PFSK-1 (cell line): ENCODE data around the gene B3GNT9.

Source experiments
- FOXP2 ChIP-seq: optimal IDR thresholded peaks from 2 replicates; pipeline ENCODE3; 2011; ENCODE audit warnings: borderline replicate concordance, control low read depth, inconsistent platforms; ENCODE audit not compliant: insufficient read depth; ENCODE audit errors: extremely low read length, extremely low read depth
- POLR2AphosphoS5 ChIP-seq: IDR thresholded peaks from 2 replicates; pipeline ENCODE4 v1.6.1; 2012; ENCODE audit warnings: low read depth, mild to moderate bottlenecking, control low read depth, low read length, moderate library complexity
- SIN3A ChIP-seq: IDR thresholded peaks from 2 replicates; pipeline ENCODE4 v1.6.1; 2012; ENCODE audit warnings: mild to moderate bottlenecking, low read length, moderate library complexity, borderline replicate concordance; ENCODE audit not compliant: insufficient read depth
- TAF1 ChIP-seq: IDR thresholded peaks from 2 replicates; pipeline ENCODE4 v1.6.1; 2012; ENCODE audit warnings: low read length, control low read depth, borderline replicate concordance; ENCODE audit not compliant: insufficient read depth
- TF ChIP-seq, protein P1 (sequence below), 2 experiments: IDR thresholded peaks; 2 replicates each; pipeline versions ENCODE4 v1.6.1 to v1.8.0; 2011 to 2012; ENCODE audit warnings: low read depth in 2 of 2, low read length in 2 of 2, control low read depth in 1 of 2, inconsistent platforms in 1 of 2, mild to moderate bottlenecking in 1 of 2, moderate library complexity in 1 of 2; ENCODE audit not compliant: insufficient read depth in 1 of 2

The B3GNT9 gene

DNA sequence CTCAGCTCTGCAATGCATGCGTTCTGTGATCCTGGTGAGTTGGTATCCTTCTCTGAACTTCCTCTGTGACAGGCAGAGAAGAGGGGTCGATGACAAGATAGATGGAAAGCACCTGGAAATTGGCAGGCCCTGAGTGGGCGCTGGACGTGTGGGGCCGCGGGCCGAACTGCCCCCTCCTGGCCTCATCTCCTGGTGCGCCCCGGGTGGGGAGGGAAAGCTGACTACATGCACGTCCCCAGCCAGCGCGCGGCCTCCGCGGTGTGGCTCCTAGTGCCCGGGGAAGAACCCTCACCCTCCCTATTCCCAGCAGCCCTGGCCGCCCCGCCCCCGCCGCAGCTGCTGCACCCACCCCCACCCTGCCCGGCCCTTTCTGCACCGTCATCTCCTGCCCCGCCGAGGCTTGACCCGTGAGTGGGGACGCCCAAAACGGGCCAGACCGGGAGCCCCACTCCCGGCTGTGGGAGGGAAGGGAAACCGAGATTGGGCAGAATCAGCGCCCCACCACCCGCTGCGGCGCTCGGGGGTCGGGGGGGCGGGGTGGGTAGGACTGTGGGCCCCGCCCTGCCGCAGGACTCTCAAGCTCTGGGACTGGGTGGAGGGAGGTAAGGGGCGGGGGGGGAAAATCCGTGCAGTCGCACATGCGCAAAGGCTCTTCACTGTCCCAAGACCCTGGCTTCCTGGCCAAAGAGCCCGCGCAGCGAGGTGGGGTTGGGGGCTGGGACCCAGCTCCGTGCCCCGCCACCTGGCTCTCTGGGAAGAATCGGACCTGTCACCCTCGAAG is 19.6 kb upstream of the B3GNT9 start, which contains the start of gene NOL3:
NOL3 (plus strand) TSS at position 371 of the 781 bp plus-strand sequence.
- TF ChIP-seq SIN3A = no peak
- TF ChIP-seq TAF1 = no peak
- no peak for TF ChIP-seq FOXP2
- TF ChIP-seq, protein P1, sequence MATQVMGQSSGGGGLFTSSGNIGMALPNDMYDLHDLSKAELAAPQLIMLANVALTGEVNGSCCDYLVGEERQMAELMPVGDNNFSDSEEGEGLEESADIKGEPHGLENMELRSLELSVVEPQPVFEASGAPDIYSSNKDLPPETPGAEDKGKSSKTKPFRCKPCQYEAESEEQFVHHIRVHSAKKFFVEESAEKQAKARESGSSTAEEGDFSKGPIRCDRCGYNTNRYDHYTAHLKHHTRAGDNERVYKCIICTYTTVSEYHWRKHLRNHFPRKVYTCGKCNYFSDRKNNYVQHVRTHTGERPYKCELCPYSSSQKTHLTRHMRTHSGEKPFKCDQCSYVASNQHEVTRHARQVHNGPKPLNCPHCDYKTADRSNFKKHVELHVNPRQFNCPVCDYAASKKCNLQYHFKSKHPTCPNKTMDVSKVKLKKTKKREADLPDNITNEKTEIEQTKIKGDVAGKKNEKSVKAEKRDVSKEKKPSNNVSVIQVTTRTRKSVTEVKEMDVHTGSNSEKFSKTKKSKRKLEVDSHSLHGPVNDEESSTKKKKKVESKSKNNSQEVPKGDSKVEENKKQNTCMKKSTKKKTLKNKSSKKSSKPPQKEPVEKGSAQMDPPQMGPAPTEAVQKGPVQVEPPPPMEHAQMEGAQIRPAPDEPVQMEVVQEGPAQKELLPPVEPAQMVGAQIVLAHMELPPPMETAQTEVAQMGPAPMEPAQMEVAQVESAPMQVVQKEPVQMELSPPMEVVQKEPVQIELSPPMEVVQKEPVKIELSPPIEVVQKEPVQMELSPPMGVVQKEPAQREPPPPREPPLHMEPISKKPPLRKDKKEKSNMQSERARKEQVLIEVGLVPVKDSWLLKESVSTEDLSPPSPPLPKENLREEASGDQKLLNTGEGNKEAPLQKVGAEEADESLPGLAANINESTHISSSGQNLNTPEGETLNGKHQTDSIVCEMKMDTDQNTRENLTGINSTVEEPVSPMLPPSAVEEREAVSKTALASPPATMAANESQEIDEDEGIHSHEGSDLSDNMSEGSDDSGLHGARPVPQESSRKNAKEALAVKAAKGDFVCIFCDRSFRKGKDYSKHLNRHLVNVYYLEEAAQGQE (IDR thresholded peaks at IDR 0.05; ENCODE audit: insufficient read depth in 1 of 2, low read depth in 2 of 2, low read length in 2 of 2) = no peak
- TF ChIP-seq POLR2AphosphoS5 = no peak

DNA sequence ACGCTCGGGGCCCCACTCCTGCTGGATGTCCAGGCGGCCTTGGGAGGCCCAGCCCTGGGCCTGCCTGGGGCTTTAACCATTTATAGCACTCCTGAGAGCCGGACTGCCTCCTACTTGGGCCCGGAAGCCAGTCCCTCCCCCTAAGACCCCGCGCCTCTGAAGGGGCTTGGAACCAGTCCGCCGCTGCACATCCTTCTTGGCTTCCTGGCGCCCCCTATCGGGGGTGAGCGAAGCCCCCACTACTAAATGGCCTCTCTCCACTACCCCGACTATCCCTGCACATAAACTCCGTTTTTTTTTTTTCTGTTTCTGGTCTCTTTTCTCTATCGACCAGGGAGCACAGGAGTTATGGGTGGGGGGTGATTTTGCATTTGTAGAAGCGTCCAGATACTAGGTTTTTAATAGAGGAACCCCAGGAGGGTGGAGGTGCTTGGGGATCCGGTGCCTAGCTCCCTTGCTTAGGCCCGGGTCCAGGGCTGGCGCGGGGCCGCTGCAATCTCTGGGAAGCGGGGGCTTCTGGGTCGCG is 18.9 kb upstream of the B3GNT9 start:
- TF ChIP-seq POLR2AphosphoS5 = no peak
- no peak for TF ChIP-seq FOXP2
- TF ChIP-seq, protein P1 (IDR thresholded peaks at IDR 0.05; ENCODE audit: insufficient read depth in 1 of 2, low read depth in 2 of 2, low read length in 2 of 2) = no peak
- TF ChIP-seq TAF1 = no peak
- no peak for TF ChIP-seq SIN3A

DNA sequence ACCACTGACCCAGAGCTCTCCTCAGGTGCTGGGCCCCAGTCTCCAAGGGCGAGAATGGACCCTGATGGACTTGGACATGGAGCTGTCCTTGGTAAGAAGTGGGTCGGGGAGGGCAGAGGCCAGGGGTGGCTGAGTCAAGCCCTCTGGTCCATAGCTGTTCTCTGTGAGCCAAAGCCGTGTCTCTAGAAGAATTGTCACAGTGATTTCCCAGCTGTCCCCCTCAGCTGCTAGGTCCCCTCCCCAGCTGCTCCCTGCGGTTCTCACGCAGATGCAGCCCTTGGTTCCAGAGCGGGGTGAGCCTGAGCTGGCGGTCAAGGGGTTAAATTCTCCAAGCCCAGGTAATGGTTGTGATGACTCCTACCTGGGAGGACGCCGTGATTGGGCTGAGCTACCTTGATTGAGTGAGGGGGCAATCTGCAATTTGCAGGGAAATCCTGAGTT is 18.2 kb upstream of the B3GNT9 start:
- TF ChIP-seq, protein P1 (IDR thresholded peaks at IDR 0.05; ENCODE audit: insufficient read depth in 1 of 2, low read depth in 2 of 2, low read length in 2 of 2) = peak in 1 of 2 experiments; percentile 60; a peak in 1 of 4 replicates
- TF ChIP-seq FOXP2 = no peak
- no peak for TF ChIP-seq TAF1

DNA sequence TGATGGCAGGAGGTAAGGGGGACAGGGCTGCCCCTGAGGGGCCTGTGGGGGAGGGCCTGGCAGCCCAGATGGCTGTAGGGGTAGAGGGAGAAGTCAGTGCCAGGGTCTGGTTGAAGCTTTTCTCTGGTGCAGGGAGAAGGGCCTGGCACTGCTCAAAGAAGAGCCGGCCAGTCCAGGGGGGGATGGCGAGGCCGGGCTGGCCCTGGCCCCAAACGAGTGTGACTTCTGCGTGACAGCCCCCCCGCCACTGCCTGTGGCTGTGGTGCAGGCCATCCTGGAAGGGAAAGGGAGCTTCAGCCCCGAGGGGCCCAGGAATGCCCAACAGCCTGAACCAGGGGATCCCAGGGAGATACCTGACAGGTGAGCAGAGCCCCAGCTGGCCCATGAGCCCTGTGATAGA is 16.8 kb upstream of the B3GNT9 start:
- TF ChIP-seq TAF1 = no peak
- TF ChIP-seq, protein P1 (IDR thresholded peaks at IDR 0.05; ENCODE audit: insufficient read depth in 1 of 2, low read depth in 2 of 2, low read length in 2 of 2) = no peak
- TF ChIP-seq FOXP2 = no peak
- no peak for TF ChIP-seq SIN3A
- TF ChIP-seq POLR2AphosphoS5 = no peak
